NT2/D1 (cell line): Measurements from ENCODE around the gene ZMYND10.

ENCODE experiments used
- SUZ12 ChIP-seq: IDR thresholded peaks from 2 replicates; pipeline ENCODE4 v1.6.1; 2011; ENCODE audit not compliant: insufficient read length, insufficient read depth; ENCODE audit errors: extremely low read depth
- YY1 ChIP-seq: IDR thresholded peaks from 2 replicates; pipeline ENCODE4 v1.6.1; 2011; ENCODE audit not compliant: insufficient read length, insufficient read depth

- TF ChIP-seq SUZ12 (no peak), YY1 (no peak)
Measured at GRCh38 chr3:50336452-50337174, 8.9 kb downstream of the ZMYND10 start.
